ENCODE data around the gene NOS1AP.
"Not testable (repeated sequence)": the region's sequence is repeated elsewhere in the genome, so short reads cannot be mapped to it uniquely, and the experiment has no call there.

NOS1AP gene

GRCh38 chr1:162062542-162063015, 6.9 kb upstream of the NOS1AP start:
- no peak for TF ChIP-seq ZNF70 (CRISPR knock-in tag; IDR thresholded peaks at IDR 0.05)
- TF ChIP-seq POU6F1 (CRISPR knock-in tag; IDR thresholded peaks at IDR 0.05; ENCODE audit: borderline replicate concordance, low read depth), result no peak
- no peak; the same call in 1 of the 2 replicates for TF ChIP-seq TCF4 (CRISPR knock-in tag; IDR thresholded peaks at IDR 0.05; ENCODE audit: borderline replicate concordance)
- TF ChIP-seq CSRNP3 (CRISPR knock-in tag; IDR thresholded peaks at IDR 0.05), result no peak
- no peak for TF ChIP-seq ESRRG (CRISPR knock-in tag; IDR thresholded peaks at IDR 0.05)
- TF ChIP-seq ZNF8 (CRISPR knock-in tag; IDR thresholded peaks at IDR 0.05), result no peak
- TF ChIP-seq ZFP3 (CRISPR knock-in tag; IDR thresholded peaks at IDR 0.05), result no peak
- TF ChIP-seq PATZ1 (CRISPR knock-in tag; IDR thresholded peaks at IDR 0.05; ENCODE audit: borderline replicate concordance), result no peak
- no peak for TF ChIP-seq ZFP30 (CRISPR knock-in tag; IDR thresholded peaks at IDR 0.05)
- TF ChIP-seq ISL1 (CRISPR knock-in tag; IDR thresholded peaks at IDR 0.05), result no peak
- TF ChIP-seq ZNF565 (CRISPR knock-in tag; conservative IDR thresholded peaks at IDR 0.05; ENCODE audit: low read depth), result no peak
- TF ChIP-seq CREB5 (CRISPR knock-in tag; IDR thresholded peaks at IDR 0.05; ENCODE audit: low read depth), result no peak
- no peak for TF ChIP-seq ZC3H10 (CRISPR knock-in tag; IDR thresholded peaks at IDR 0.05)
- TF ChIP-seq SNAI2 (CRISPR knock-in tag; IDR thresholded peaks at IDR 0.05), result no peak
- TF ChIP-seq OSR1 (CRISPR knock-in tag; IDR thresholded peaks at IDR 0.05), result no peak
- ATAC-seq, result peak; percentile 87

- ATAC-seq, result no peak
- TF ChIP-seq BACH2 (CRISPR knock-in tag; IDR thresholded peaks at IDR 0.05; ENCODE audit: borderline replicate concordance) (no peak), ZNF565 (CRISPR knock-in tag; conservative IDR thresholded peaks at IDR 0.05; ENCODE audit: low read depth) (no peak), OSR1 (CRISPR knock-in tag; IDR thresholded peaks at IDR 0.05) (no peak), ZC3H10 (CRISPR knock-in tag; IDR thresholded peaks at IDR 0.05) (no peak), SNAI2 (CRISPR knock-in tag; IDR thresholded peaks at IDR 0.05) (no peak), PATZ1 (CRISPR knock-in tag; IDR thresholded peaks at IDR 0.05; ENCODE audit: borderline replicate concordance) (no peak), ARNTL (CRISPR knock-in tag; IDR thresholded peaks at IDR 0.05; ENCODE audit: borderline replicate concordance, low read depth) (no peak), ZNF70 (CRISPR knock-in tag; IDR thresholded peaks at IDR 0.05) (no peak), POU6F1 (CRISPR knock-in tag; IDR thresholded peaks at IDR 0.05; ENCODE audit: borderline replicate concordance, low read depth) (no peak), TOX (CRISPR knock-in tag; IDR thresholded peaks at IDR 0.05; ENCODE audit: borderline replicate concordance) (no peak), TCF4 (CRISPR knock-in tag; IDR thresholded peaks at IDR 0.05; ENCODE audit: borderline replicate concordance) (no peak)
Observed at GRCh38 chr1:162065016-162065415, 4.5 kb upstream of the NOS1AP start.

DNA sequence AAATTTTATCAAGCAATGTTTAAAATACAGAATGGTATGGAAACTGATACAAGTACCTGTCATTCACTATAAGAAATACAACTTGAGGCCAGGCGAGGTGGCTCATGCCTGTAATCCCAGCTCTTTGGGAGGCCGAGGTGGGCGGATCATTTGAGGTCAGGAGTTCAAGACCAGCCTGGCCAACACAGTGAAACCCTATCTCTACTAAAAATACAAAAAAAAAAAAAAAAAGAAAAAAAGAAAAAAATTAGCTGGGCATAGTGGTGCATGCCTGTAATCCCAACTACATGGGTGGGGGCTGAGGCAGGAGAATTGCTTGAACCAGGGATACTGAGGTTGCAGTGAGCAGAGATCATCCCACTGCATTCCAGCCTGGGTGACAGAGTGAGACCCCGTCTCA, 2.7 kb upstream of the NOS1AP start:
- not testable (repeated sequence) for ATAC-seq

All from SK-N-SH treated with all-trans-retinoic acid at 6 μM for 48 hours (cell line).